ENCODE measurements around the gene DUS4L.

Gene DUS4L

GRCh38 chr7:107615910-107616680 is 52.3 kb downstream of the DUS4L start:
- DNase-seq, result no peak

- DNase-seq, result no peak
Observed at GRCh38 chr7:107622429-107622828, 58.7 kb downstream of the DUS4L start.

- DNase-seq, result no peak
Observed at GRCh38 chr7:107622894-107623293, 59.1 kb downstream of the DUS4L start.

- DNase-seq, result no peak
Observed at GRCh38 chr7:107627002-107627401, 63.2 kb downstream of the DUS4L start.

Data from NCI-H1436 treated with DMSO at 0.1 percent for 48 hours (cell line).